ENCODE measurements around the gene C1orf174.

C1orf174 gene

DNA sequence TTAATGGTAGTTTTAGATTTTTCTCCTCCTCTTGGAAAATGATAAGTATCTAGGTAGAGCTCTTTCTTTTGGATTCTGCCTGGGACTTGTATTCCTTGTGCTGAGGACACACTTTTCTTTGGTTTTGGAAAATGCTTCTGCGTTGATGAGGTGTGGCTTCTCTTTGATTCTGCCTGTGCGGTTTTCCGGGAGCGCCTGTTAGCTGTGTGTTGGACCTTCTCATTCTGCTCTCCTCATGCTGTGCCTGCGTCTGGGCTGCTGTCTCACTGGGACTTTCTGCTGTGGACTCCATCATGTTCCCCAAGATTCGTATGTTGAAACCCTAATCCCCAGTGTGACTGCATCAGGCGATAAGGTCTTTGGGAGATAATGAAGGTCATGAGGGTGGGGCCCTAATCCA lies 21.0 kb downstream of the C1orf174 start:
- H3K4me3 ChIP-seq (ENCODE audit: low read depth, low read length), result no peak overlapping the region

DNA sequence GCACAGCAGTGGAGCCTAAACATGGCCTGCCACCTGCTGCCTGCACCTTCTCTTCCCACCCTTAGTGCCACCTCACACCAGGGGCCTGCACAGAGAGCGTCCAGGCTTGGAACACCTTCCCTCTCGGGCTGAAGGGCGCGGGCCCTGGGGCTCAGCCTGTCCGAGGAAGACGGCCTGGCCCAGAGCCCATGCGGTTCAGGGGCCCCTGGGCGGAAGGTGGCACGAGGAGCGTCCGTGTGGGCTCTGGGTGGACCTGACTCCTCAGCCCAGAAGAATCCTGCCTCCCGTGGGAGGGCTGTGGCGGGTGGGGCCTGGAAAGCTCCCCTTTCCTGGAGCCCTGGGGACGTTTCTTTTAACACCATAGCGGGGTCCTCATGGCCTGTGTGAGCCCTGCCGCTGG lies 23.4 kb downstream of the C1orf174 start:
- no peak overlapping the region for H3K4me3 ChIP-seq (ENCODE audit: low read depth, low read length)

DNA sequence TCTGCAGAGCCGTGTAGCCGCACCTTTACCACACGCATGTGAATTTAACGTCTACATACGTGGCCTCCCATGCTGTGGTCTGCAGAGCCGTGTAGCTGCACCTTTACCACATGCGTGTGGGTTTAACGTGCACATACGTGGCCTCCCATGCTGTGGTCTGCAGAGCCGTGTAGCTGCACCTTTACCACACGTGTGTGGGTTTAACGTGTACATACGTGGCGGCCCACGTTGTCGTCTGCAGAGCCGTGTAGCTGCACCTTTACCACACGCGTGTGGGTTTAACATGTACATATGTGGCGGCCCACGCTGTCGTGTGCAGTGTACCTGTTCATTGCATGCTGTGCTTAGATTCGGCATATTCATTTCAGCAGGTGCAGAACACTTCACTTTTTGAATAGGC lies 25.3 kb downstream of the C1orf174 start:
- H3K4me3 ChIP-seq (ENCODE audit: low read depth, low read length), result no peak overlapping the region

DNA sequence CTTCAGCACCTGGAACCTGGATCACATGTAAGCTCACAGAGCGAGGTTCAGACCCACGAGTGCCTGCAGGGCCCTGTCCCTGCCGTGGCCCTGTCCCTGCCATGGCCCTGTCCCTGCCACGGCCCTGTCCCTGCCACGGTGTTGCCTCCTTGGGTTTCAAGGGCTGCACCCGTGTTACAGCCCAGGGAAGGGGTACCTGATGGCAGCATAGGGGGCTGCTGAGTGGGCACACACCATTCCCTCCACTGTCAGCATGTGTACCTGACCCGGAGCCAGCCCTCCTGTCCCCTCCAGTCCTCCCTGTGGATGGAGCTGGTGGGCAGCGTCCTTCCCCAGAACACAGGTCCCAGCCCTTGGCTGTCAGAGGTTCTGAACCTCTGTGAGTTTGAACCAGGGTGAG lies 27.5 kb downstream of the C1orf174 start:
- H3K4me3 ChIP-seq (ENCODE audit: low read depth, low read length), result no peak overlapping the region

DNA sequence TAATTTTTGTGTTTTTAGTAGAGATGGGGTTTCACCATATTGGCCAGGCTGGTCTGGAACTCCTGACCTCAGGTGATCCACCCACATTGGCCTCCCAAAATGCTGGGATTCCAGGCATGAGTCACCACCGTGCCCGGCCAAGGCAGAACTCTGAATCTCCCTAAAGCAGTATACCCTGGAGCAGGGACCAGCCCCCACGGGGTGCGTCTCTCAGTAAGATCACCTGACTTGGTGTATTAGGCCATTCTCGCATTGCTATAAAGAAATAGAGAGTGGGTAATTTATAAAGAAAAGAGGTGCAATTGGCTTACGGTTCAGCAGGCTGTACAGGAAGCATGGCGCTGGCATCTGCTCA lies 28.6 kb downstream of the C1orf174 start:
- no peak overlapping the region for H3K4me3 ChIP-seq (ENCODE audit: low read depth, low read length)

DNA sequence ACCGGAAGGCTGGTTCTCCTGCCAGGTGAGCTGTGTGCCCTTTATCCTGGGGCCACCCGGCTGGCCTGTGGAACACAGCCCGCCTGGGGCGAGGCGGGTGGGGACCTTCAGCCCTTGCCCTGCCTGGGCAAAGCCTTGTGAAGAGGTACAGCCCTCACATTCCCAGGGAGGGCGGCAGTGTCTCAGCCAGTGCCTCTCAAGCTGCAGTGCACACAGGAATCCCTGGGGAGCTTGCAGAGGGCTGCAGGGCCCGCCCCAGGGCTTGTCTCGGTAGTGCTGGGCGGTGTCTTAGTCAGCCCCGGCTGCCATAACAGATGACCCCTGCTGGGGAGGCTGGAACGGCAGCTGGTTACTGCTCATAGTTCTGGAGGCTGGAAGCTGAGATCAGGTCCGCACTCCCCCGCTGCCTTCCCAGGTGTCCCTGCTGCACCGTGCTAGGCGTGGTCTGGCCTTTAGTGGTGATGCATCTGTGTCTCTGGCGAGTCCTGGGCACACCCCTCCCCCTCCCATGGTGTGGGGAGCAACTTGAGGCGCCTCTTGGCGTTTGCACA lies 30.2 kb downstream of the C1orf174 start:
- H3K4me3 ChIP-seq (ENCODE audit: low read depth, low read length), result no peak overlapping the region

DNA sequence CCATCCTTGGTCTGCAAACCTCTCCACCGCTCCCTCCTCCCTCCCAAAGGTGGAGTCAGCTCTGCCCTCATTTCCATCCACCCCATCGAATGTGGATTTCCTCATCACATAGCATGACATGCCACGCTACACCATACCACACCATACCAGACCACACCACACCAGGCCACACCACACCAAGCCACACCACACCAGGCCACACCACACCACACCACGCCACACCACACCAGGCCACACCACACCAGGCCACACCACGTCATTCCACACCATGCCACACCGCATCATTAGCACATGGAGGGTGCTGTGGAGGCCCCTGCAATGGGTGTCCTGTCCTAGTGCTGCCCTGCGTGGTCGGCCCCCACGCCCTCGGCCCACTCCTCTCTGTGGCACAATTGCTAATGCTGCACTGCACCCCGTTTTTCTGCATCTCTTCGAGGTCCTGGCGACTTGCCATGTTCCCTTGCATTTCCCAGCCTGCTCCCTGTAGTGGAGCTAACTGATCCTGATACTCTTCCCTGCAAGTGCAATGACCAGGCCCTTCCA lies 31.5 kb downstream of the C1orf174 start:
- H3K4me3 ChIP-seq (ENCODE audit: low read depth, low read length), result no peak overlapping the region

DNA sequence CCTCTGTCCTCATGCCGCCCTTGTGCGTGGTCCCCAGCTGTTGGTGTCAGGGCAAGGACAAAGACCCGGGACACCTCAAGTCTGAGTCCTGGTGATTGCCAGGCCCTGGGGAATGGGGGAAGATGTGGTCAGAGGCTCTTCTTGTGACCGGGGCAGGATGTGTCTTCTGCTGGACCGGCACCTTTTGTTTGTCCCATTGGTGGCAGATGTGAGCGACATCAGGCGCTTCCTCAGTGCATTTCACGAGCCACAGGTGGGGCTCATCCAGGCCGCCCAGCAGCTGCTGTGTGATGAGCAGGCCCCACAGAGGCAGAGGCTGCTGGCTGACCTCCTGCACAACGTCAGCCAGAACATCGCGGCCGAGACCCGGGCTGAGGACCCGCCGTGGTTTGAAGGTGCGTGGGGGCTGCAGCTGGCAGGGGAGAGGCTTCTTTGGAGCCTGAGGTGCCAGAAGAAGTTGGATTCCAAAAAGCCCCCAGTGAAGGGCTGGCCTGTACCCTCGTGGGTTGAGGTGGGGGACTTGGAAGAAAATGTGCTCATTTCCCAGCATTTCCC lies 34.4 kb downstream of the C1orf174 start:
- H3K4me3 ChIP-seq (ENCODE audit: low read depth, low read length), result no peak overlapping the region

DNA sequence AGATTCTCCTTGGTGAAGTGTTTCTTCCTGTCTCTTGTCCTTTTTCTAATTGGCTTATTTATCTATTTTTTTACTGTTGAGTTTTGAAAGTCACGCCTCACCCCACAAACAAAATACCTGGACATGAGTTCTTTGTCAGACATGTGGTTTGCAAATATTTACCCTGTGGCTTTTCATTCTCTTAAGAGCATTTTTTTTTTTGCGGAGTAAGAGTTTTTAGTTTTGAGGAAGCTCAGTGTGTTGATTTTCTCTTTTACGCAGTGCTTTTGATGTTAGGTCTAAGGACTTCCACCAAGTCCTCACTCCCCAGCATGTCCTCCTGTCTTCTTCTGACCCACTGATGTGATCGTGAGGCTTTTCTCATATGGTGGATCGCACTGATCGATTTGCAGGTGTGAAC lies 35.2 kb downstream of the C1orf174 start:
- no peak overlapping the region for H3K4me3 ChIP-seq (ENCODE audit: low read depth, low read length)

DNA sequence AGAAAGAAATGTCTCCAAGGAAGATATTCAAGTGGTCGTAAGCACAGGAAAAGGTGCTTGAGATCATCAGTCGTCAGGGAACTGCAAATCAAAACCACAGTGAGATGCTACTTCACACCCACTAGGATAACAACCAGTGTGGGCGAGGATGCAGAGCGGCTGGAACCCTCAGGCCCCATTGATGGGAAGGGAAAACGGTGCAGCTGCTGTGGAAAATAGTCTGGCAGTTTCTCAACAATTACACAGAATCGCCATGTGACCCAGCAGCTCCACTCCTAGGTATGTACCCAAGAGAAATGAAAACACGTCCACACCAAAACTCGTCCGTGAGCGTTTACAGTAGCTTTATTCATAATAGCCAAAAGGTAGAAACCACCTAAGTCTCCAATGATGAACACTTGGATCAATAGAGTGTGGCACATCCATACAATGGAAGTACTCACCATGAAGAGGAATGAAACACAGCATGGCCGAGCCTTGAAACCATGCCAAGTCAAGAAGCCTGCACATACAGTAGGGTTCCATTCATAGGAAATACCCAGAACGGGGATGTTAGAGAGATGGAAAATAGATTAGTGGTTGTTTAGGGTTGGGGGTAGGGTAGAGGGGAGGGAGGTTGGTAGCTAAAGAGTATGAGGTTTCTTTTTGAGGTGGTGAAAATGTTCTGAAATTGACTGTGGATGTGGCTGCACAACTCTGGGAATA lies 36.7 kb downstream of the C1orf174 start:
- no peak overlapping the region for H3K4me3 ChIP-seq (ENCODE audit: low read depth, low read length)

DNA sequence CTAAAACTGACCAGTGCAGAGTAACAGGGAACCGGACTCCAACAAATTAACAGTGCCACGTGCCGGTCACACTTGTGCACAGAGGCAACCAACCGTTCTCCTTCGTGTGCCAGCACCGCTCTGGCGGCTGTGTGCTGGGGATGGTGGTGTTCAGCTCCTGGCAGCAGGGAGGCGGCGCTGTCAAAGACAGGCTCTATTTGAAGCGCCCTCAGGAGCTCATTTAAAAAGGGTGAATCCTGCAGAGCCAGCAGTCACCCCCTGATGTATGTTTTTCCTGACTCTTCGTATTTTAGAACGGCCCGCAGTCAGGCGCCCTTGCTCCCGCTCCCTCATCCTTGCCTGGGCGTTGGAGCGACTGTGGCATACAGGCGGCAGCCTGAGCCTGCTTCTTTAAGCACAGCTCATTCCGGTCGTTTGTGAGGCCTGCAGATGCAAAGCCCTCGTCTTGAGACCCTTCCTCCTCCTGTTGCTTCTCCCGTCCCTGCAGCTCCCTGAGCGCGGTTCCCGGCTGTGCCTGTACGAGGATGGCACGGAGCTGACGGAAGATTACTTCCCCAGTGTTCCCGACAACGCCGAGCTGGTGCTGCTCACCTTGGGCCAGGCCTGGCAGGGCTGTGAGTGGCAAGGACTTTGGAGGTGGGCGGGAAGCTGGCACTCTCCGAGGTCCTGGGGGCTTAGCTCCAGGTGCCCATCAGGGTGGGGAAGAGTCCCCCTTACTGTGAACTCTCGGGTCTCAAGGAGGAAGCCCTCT lies 41.7 kb downstream of the C1orf174 start:
- no peak overlapping the region for H3K4me3 ChIP-seq (ENCODE audit: low read depth, low read length)

DNA sequence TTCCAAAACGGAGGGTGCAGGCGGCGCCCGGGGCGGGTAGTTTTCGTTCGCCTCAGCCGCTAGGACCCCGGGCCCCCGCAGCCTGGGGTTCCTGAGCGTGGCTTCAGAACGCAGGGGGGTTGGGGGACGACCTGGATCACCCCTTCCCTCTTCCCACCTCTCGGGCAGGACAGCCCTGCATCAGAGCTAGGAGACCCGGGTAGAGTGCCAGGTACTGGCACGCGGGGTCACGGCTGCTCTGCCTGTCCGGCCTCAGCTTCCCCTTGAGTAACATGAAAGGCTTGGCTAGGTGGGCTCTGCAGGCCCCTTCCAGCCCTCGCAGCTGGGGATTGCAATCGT lies 42.3 kb downstream of the C1orf174 start:
- H3K4me3 ChIP-seq (ENCODE audit: low read depth, low read length), result peak overlapping the region; percentile 91

DNA sequence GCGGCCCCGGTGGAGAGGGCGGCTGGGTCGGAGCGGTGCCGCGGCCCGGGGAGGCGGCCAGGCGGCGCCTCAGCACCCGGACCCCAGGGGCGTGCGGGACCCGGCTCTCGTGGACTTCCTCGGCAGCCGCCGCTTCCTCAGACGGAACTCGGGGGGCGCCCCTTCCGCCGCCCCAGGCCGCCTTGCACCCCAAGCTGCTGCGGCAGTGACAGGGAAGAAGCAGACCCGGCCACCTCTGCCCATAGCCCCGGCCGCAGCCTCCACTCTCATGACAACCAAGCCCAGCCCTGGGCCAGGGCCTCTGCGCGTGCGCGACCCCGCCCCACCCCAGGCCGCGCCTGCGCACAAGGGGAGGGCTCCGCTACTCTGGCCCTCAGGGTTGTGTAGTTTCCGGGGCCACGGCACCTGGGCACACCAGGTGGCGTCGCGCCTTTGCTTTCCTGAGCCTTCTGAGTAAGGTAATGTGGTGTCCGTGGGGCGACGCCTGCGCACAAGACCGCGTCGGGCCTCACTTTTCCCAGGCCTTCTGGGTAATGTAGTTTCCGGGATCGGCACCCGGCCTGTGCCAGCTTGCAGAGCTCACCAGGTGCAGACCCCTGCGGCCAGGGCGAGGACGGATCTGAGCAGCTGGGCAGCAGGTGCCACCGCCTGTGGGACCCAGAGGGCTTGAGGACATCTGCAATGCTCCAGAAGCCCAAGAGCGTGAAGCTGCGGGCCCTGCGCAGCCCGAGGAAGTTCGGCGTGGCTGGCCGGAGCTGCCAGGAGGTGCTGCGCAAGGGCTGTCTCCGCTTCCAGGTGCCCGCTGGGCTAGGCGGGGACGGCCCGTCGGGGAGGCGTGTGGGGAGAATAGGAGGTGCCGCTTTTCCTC lies 42.9 kb downstream of the C1orf174 start, which contains the start of the genes CEP104 and DFFB:
TSS of gene CEP104 (minus strand) at position 289 of the 868 bp plus-strand sequence. CDS start 4,804 bp downstream, outside the sequence.
TSS of gene DFFB (plus strand) at position 554 of the 868 bp plus-strand sequence. CDS start at position 682, 128 bp downstream.
- peak within 1 kb of the TSS; percentile 91 for H3K4me3 ChIP-seq (ENCODE audit: low read depth, low read length)

DNA sequence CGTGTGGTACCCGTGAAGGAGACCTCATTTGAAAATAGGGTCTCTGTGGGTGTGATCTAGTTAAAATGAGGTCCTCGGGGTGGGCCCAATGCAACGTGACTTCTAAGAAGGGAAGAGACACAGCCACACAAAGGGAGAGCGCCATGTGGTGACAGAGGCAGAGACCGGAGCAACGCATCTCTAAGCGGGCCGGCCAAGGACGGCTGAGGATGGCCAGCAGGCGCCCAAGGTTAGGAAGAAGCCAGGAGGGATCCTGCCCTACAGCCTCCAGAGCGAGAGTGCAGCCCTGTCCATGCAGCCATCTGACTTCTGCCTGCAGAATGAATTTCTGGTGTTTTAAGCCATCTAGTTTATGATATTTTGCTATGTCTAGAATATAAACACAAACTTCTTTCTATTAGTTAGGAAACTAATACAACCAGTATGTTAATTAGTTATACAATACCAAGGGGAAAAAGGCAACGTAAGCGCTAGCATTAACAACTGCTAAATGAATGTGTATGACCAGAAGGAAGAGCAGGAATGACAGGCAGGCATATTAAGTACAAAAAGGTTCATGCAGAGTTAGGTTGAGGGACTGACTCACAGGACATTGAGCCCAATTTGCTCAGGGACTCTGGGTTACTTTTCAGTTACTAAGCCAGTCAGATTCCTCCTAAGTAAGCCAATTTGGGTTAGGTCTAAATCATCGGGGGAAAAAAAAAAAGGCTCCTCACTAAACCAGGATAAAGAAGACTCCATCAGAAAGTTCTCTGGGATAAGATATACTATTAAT lies 47.2 kb downstream of the C1orf174 start:
- H3K4me3 ChIP-seq (ENCODE audit: low read depth, low read length), result no peak overlapping the region

DNA sequence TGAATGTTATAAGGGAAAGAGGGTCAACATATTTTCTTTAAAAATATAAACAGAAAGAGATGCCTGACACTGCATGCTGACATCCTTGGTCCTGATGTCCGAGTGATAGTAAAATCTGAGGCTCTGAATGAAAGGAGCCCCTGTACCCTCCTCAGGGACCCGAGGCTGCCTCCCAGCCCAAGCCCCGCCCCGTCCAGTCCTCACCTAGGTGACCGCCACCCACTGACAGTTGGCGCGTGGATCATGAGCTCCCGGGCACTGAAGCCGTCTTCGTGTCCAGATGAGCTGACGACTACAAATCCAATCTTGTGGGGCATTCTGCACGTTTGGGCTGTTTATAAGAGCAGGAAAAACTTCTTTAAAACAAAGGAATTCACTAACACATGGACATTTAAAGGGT lies 48.0 kb downstream of the C1orf174 start:
- H3K4me3 ChIP-seq (ENCODE audit: low read depth, low read length), result no peak overlapping the region

DNA sequence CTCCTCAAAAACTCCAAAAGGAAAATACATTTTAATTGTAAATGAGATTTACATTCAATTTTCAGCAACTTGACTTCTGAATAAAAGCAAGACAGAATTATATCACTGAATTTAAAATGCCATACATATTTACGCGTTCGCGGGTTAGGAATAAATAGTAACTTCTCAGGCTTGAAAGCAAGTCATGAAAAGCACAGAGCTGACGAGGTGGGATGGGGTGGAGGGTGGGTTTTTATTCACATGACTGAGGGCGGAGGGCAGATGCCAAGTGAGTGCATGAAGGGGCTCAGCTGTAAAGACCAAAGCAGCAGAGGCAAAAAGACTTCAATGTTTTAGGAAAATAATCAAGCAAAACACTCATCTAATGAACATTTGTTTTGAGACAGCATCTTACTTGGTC lies 48.8 kb downstream of the C1orf174 start:
- no peak overlapping the region for H3K4me3 ChIP-seq (ENCODE audit: low read depth, low read length)

DNA sequence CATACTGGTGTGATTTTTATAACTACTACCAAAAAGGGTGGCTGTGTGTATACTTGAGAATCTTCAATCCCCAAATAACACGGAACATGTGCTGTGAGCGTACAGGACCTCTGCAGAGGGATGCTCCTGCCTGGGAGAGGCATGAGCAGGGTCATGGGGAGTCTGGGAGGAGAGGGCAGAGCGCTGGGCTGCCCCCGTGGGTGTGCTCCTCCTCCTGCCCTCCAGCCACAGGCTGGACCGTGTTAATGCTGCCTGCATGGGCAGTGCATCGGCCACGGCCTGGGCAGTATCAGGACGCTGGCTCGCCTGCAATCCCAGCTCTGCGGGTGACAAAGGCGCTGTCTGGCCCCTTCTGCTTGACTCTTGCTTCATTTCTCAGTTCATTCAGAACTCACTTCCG lies 49.2 kb downstream of the C1orf174 start:
- no peak overlapping the region for H3K4me3 ChIP-seq (ENCODE audit: low read depth, low read length)

DNA sequence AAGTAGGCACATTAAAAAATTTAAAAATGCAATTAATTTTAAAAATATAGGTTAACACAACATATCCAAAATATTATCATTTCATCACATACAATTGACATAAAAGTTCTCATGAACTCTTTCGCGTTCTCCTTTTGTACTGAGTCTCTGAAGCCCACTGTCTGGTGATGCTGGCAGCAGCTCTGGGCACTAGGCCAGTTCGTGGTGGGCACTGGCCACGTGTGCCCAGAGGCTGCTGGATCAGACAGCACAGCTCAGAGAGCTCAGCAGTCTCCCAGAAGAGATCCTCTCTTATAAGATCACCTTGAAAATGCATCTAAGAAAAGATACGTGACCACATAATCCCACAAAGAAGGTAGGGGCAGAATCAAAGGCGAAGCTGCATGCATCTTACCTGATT lies 53.0 kb downstream of the C1orf174 start:
- no peak overlapping the region for H3K4me3 ChIP-seq (ENCODE audit: low read depth, low read length)

DNA sequence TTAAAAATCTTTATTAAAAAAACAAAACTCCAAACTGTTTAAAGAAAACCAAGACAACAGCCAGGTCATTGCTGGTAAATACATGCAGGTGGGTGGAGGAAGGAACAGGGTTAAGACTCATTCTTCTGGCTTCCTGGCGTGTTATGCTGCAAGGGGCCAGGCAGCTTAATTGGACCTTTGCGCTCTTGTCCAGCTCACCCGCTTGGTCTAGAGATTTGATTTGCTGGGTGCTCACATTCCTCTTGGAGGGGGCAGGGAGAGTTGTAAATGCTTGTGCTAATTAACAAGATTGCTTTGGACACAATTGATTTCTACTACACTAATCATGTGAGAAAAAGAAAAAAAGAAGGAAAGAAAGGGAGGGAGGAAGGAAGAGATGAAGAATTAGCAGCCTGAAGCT lies 53.5 kb downstream of the C1orf174 start:
- H3K4me3 ChIP-seq (ENCODE audit: low read depth, low read length), result no peak overlapping the region

DNA sequence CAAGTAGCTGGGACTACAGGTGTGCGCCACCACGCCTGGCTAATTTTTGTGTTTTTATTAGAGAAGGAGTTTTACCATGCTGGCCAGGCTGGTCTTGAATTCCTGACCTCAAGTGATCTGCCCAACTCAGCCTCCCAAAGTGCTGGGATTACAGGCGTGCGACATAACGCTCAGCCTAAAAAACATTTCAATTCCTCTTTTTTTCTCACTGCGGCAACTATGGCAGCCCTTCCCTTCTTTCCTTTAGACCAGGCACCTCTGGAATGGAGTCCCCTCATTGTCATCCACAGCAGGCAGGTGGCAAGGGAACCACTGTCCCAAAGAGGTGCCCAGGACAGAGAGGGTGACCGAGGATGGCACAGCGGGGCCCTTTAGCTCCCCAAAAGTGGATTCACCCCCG lies 57.2 kb downstream of the C1orf174 start:
- H3K4me3 ChIP-seq (ENCODE audit: low read depth, low read length), result no peak overlapping the region
